IMR-90 (cell line): ENCODE data around the gene RAPGEF2. TPM values are rescaled to one million over a fixed set of nuclear protein-coding genes. Genes with fewer than 3 reads are reported as not detected.

ENCODE experiments used
- ATAC-seq: fragments of 200-7000 bp; cut with Tn5 transposase; 2 replicates; pipeline ENCODE4 v1.9.1; 2020; ENCODE audit warnings: low read depth, mild to moderate bottlenecking, moderate library complexity
- BruUV-seq: library from RNA; stranded (reverse); fragments of 400-500 nt; replicated peaks from 2 replicates; lab custom pipeline; 2021; lab: Mats Ljungman, UMichigan
- CTCF ChIA-PET: fragments of 300-600 bp; formaldehyde crosslinking; extraction: SDS; loops from one replicate; lab custom pipeline; 2021; ENCODE audit warnings: antibody characterized with exemption; lab: Yijun Ruan, JAX
- POLR2A ChIA-PET: fragments of 300-600 bp; sonication (Branson Sonifier 250); formaldehyde crosslinking; loops from one replicate; lab custom pipeline; 2022; ENCODE audit warnings: antibody characterized with exemption; ENCODE audit not compliant: unreplicated experiment; lab: Charles Lee
- DNase-seq: peaks from one replicate; pipeline ENCODE4 v3.0.0; 2013
- H2AFZ ChIP-seq: replicated peaks from 2 replicates; pipeline ENCODE3; 2013; ENCODE audit warnings: low read length, mild to moderate bottlenecking; ENCODE audit not compliant: poor library complexity
- H2AK5ac ChIP-seq: 2 replicates; pipeline ENCODE4 v1.6.1; 2013; ENCODE audit warnings: low read depth, low read length, inconsistent platforms
- H2AK9ac ChIP-seq: replicated peaks from 2 replicates; pipeline ENCODE3; 2013; ENCODE audit warnings: mild to moderate bottlenecking, low read depth, low read length, moderate library complexity; ENCODE audit not compliant: poor library complexity
- H2BK120ac ChIP-seq: 2 replicates; pipeline ENCODE4 v1.6.1; 2013; ENCODE audit warnings: low read depth, low read length, inconsistent platforms
- H2BK15ac ChIP-seq: 3 replicates; pipeline ENCODE4 v1.6.1; 2013; ENCODE audit warnings: low read depth, low read length, inconsistent platforms
- H2BK20ac ChIP-seq: 2 replicates; pipeline ENCODE4 v1.6.1; 2013; ENCODE audit warnings: low read depth, mild to moderate bottlenecking, inconsistent platforms, low read length, moderate library complexity
- H2BK5ac ChIP-seq: 2 replicates; pipeline ENCODE4 v1.6.1; 2013; ENCODE audit warnings: mild to moderate bottlenecking, low read depth, low read length, inconsistent platforms; ENCODE audit not compliant: poor library complexity, severe bottlenecking
- H3K14ac ChIP-seq: replicated peaks from 2 replicates; pipeline ENCODE4 v1.6.1; 2013; ENCODE audit warnings: low read depth, low read length, inconsistent platforms
- H3K18ac ChIP-seq: 2 replicates; pipeline ENCODE4 v1.6.1; 2013; ENCODE audit warnings: low read depth, low read length, control low read depth
- H3K23ac ChIP-seq: 2 replicates; pipeline ENCODE4 v1.6.1; 2013; ENCODE audit warnings: low read depth, low read length, inconsistent platforms
- H3K27ac ChIP-seq: 2 replicates; pipeline ENCODE4 v1.5.1; 2013; ENCODE audit warnings: mild to moderate bottlenecking, control low read depth, low read length; ENCODE audit not compliant: insufficient read depth
- H3K27me3 ChIP-seq: 2 replicates; pipeline ENCODE4 v1.6.1; 2013; ENCODE audit warnings: low read length; ENCODE audit not compliant: control insufficient read depth, insufficient read depth
- H3K36me3 ChIP-seq: 2 replicates; pipeline ENCODE4 v1.6.1; 2013; ENCODE audit warnings: low read length, mixed read lengths; ENCODE audit not compliant: control insufficient read depth, insufficient read depth
- H3K4ac ChIP-seq: 2 replicates; pipeline ENCODE4 v1.6.1; 2013; ENCODE audit warnings: low read depth, low read length, inconsistent platforms
- H3K4me1 ChIP-seq: 2 replicates; pipeline ENCODE4 v1.6.1; 2013; ENCODE audit warnings: low read length, mixed read lengths; ENCODE audit not compliant: control insufficient read depth, insufficient read depth
- H3K4me2 ChIP-seq: 2 replicates; pipeline ENCODE4 v1.6.1; 2013; ENCODE audit warnings: low read depth, mild to moderate bottlenecking, control low read depth, low read length, moderate library complexity
- H3K4me3 ChIP-seq: 2 replicates; pipeline ENCODE4 v1.5.1; 2013; ENCODE audit warnings: low read depth, mild to moderate bottlenecking, control low read depth, low read length, moderate library complexity; ENCODE audit not compliant: insufficient read depth
- H3K56ac ChIP-seq: 2 replicates; pipeline ENCODE4 v1.6.1; 2013; ENCODE audit warnings: low read length, inconsistent platforms; ENCODE audit not compliant: insufficient read depth; ENCODE audit errors: extremely low read depth
- H3K79me1 ChIP-seq, 2 experiments: 2 replicates each; pipeline ENCODE4 v1.6.1; 2013; ENCODE audit warnings: low read length in 2 of 2, inconsistent platforms in 1 of 2, low read depth in 1 of 2
- H3K9ac ChIP-seq: 2 replicates; pipeline ENCODE4 v1.6.1; 2013; ENCODE audit warnings: low read depth, low read length, control low read depth
- H3K9me1 ChIP-seq: 2 replicates; pipeline ENCODE4 v1.6.1; 2013; ENCODE audit warnings: low read length, inconsistent platforms; ENCODE audit not compliant: insufficient read depth
- H3K9me3 ChIP-seq: 2 replicates; pipeline ENCODE4 v1.6.1; 2013; ENCODE audit warnings: low read length; ENCODE audit not compliant: control insufficient read depth, insufficient read depth
- H4K20me1 ChIP-seq: 2 replicates; pipeline ENCODE4 v1.6.1; 2013; ENCODE audit warnings: low read length, inconsistent platforms; ENCODE audit not compliant: insufficient read depth
- H4K5ac ChIP-seq: 2 replicates; pipeline ENCODE4 v1.6.1; 2013; ENCODE audit warnings: mild to moderate bottlenecking, low read depth, low read length, control low read depth
- H4K8ac ChIP-seq, 2 experiments: 2 replicates each; pipeline ENCODE4 v1.6.1; 2013; ENCODE audit warnings: low read depth in 2 of 2, low read length in 2 of 2, control low read depth in 1 of 2, inconsistent platforms in 1 of 2
- H4K91ac ChIP-seq: 2 replicates; pipeline ENCODE4 v1.6.1; 2013; ENCODE audit warnings: low read depth, low read length, inconsistent platforms; ENCODE audit not compliant: insufficient read depth
- CEBPB ChIP-seq: IDR thresholded peaks from 2 replicates; pipeline ENCODE4 v1.6.1; 2012; ENCODE audit warnings: low read depth, low read length, improper control_type of control experiment
- CHD1 ChIP-seq: IDR thresholded peaks from 2 replicates; pipeline ENCODE4 v1.6.1; 2012; ENCODE audit warnings: low read depth, low read length, improper control_type of control experiment
- RAD21 ChIP-seq: IDR thresholded peaks from 2 replicates; pipeline ENCODE4 v1.6.1; 2012; ENCODE audit warnings: low read length, improper control_type of control experiment
- WGBS, 2 experiments: methylation state at CpG; one replicate each; pipeline versions ENCODE4 v1.1.5 to v1.1.7; 2013; ENCODE audit warnings: missing lambda C conversion rate in 2 of 2; ENCODE audit not compliant: insufficient read length in 1 of 2; ENCODE audit errors: extremely low coverage in 2 of 2; 5-methylcytosine and 5-hydroxymethylcytosine counted together
- dilution Hi-C: fragments of 300-500 bp; cut with HindIII; formaldehyde crosslinking; loops from one replicate; pipeline ENCODE4 v1.14.3; 2018; ENCODE audit warnings: low sequenced_read_pairs; ENCODE audit not compliant: unreplicated experiment
- in situ Hi-C: fragments of 300-500 bp; cut with MboI; formaldehyde crosslinking; loops from 3 replicates; pipeline ENCODE4 v1.14.3; 2019; ENCODE audit warnings: low sequenced_read_pairs, inconsistent platforms, mixed read lengths
- intact Hi-C: fragments of 100-400 bp; cut with micrococcal nuclease; formaldehyde crosslinking; loops from 2 replicates; pipeline ENCODE4 v1.10.0; 2022
- polyA plus RNA-seq, 3 experiments: library from polyadenylated mRNA; depleted of rRNA; stranded (reverse); fragments of >200 nt; gene quantifications; 2 replicates each; pipeline ENCODE4 v1.2.3, GENCODE V29; 2012; ENCODE audit warnings: low replicate concordance in 1 of 3
- total RNA-seq: library from RNA; depleted of rRNA; stranded (reverse); fragments of >200 nt; gene quantifications from 2 replicates; pipeline ENCODE4 v1.2.3, GENCODE V29; 2012

The RAPGEF2 gene
- total and polyA plus RNA-seq, 2 of the 4 experiments (the other 2 are of a cell fraction) = 27.6 to 109 TPM

DNA sequence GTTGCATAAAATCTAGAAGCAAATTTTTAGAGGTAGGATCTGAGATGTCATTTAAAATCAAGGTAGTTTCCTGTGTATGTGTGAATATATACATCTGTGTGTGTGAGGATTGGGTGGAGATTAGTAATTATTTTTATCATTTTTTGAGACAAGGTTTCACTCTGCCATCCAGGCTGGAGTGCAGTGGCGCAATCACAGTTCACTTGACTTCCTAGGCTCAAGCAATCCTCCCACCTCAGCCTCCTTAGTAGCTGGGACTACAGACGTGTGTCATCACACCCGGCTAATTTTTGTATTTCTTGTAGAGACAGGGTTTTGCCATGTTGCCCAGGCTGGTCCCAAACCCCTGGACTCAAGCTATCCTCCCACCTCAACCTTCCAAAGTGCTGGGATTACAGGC lies 188.3 kb downstream of the RAPGEF2 start:
- Histone ChIP-seq H3K14ac (0 out of 2 replicates have a peak overlapping the region, but pooled peaks have one; percentile 29), H2BK120ac (no peak overlapping the region), H3K18ac (no peak overlapping the region), H2AFZ (no peak overlapping the region), H3K27ac (peak overlapping the region; percentile 11; the same call in 1 of the 2 replicates), H3K4ac (peak overlapping the region; percentile 59; the same call in 1 of the 2 replicates), H4K91ac (no peak overlapping the region), H2BK20ac (no peak overlapping the region), H4K20me1 (peaks cover 6% of the 10 kb centered on the region; the same call in 1 of the 2 replicates), H2BK15ac (peak overlapping the region; percentile 34; the same call in 1 of the 3 replicates), H3K9me1 (peaks cover 9% of the 10 kb centered on the region), H3K56ac (no peak overlapping the region), H3K79me1 (peaks cover 34 to 54% of the 10 kb centered on the region in 2 experiments), H3K4me3 (no peak overlapping the region), H4K8ac (peak overlapping the region in 1 of 2 experiments; percentile 46; a peak in 1 of 4 replicates), H2AK9ac (no peak overlapping the region), H3K9ac (no peak overlapping the region), H3K23ac (no peak overlapping the region), H2BK5ac (peak overlapping the region; percentile 69), H3K4me1 (peaks cover 18% of the 10 kb centered on the region), H3K4me2 (no peak overlapping the region), H3K36me3 (no peaks in the 10 kb centered on the region; the same call in 1 of the 2 replicates), H4K5ac (no peak overlapping the region; the same call in 1 of the 2 replicates), H3K9me3 (no peaks in the 10 kb centered on the region), H2AK5ac (no peak overlapping the region; the same call in 1 of the 2 replicates), H3K27me3 (no peaks in the 10 kb centered on the region)
- ATAC-seq (no peak; the same call in 1 of the 2 replicates), DNase-seq (no peak)
- intact Hi-C loops (no loop called here), in situ Hi-C loops (no loop called here), dilution Hi-C loops (no loop called here)
- BruUV-seq = no TSS peak
- TF ChIP-seq CEBPB (peak; percentile 76), CHD1 (no peak), RAD21 (no peak)
- POLR2A ChIA-PET = no interaction called here
- WGBS, 2 experiments = no CpG with 5 or more reads among the region's 3 CpGs
- CTCF ChIA-PET = no interaction called here
